Esophagus squamous epithelium (tissue), 4 donors: Measurements from ENCODE around the gene HLCS.

Source experiments
- POLR2A ChIP-seq, 4 donors: fragments of 450-650 bp; IDR thresholded peaks; one replicate each; pipeline ENCODE4 v1.6.1; 2017; ENCODE audit warnings: antibody characterized with exemption in 4 of 4, mild to moderate bottlenecking in 4 of 4, moderate library complexity in 3 of 4
- TF ChIP-seq, protein P1 (sequence below), 6 experiments: fragments of 450-650 bp in 4 of 6; fragments of 200-600 bp in 2 of 6; sonication (generic) in 2 of 6; IDR thresholded peaks; one replicate each; pipeline ENCODE4 v1.5.1; 2016 to 2019; ENCODE audit warnings: antibody characterized with exemption in 6 of 6, mild to moderate bottlenecking in 4 of 6, moderate library complexity in 4 of 6

GRCh38 chr21:36754241-36754898 lies 212.1 kb downstream of the HLCS start:
- TF ChIP-seq, protein P1, sequence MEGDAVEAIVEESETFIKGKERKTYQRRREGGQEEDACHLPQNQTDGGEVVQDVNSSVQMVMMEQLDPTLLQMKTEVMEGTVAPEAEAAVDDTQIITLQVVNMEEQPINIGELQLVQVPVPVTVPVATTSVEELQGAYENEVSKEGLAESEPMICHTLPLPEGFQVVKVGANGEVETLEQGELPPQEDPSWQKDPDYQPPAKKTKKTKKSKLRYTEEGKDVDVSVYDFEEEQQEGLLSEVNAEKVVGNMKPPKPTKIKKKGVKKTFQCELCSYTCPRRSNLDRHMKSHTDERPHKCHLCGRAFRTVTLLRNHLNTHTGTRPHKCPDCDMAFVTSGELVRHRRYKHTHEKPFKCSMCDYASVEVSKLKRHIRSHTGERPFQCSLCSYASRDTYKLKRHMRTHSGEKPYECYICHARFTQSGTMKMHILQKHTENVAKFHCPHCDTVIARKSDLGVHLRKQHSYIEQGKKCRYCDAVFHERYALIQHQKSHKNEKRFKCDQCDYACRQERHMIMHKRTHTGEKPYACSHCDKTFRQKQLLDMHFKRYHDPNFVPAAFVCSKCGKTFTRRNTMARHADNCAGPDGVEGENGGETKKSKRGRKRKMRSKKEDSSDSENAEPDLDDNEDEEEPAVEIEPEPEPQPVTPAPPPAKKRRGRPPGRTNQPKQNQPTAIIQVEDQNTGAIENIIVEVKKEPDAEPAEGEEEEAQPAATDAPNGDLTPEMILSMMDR (IDR thresholded peaks at IDR 0.05) = no peak
- no peak for TF ChIP-seq POLR2A (IDR thresholded peaks at IDR 0.05)
